Effector CD8-positive, alpha-beta T cell (primary cell): ENCODE measurements around the gene XIRP2.
"Not testable (repeated sequence)": the region's sequence is repeated elsewhere in the genome, so short reads cannot be mapped to it uniquely, and the experiment has no call there.

Source experiments
- DNase-seq: peaks from one replicate; lab custom pipeline; 2025; lab: John Stamatoyannopoulos, UW

The XIRP2 gene

DNA sequence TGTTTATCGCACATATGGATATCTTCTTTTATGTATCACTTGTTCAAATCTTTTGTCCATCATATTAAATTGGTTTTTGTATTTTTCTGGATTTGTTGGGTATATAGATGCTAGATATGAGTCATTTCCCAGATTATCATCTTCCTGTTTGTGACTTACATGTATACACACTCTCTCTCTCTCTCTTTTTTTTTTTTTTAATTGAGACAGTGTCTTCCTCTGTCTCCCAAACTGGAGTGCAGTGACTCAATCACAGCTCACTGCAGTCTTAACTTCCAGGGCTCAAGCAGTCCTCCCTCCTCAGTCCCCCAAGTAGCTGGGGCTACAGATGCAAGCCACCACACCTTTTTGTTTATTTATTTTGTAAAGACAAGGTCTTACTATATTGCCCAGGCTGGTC, 43.8 kb downstream of the XIRP2 start:
- DNase-seq, result no peak

- DNase-seq, result no peak
These were observed 46.5 kb downstream of the XIRP2 start for GRCh38 chr2:166934817-166935216.

DNA sequence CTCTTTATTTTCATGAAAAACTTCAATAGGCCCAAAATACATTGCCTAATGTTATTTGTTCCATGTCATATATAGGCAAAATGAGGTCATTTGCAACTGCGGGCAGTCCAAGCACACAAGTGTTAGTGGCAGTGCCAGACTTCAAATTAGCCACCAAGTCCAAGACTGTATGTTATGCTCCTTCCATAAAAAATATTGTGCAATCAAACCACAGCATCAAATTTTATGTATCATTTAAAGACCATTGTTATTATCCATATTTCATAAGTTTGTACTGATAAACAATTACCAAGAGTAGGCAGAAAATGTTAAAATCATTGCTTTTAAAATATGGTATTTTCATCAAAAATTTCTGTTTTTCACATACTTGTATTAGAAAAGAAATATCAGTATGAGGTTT, 54.1 kb downstream of the XIRP2 start:
- DNase-seq, result no peak

DNA sequence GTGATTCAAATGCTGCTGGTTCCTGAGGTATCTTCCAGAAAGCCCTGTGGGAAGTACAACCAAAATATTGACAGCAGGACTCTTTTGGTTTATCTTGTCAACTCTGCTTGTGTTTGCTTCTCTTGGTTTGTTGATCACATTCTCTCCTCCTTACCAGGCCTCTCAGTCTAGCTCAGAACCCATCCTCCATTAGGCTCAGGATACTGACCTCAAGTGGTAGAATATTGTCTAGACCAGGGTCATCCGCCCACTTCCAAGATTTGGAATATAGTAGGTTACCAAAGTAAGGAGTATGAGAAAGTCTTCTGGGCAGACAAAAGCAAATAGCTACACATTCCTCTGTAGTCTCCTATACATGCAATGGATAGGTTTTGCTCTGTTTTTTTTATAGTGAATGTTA, 56.6 kb downstream of the XIRP2 start:
- no peak for DNase-seq

- no peak for DNase-seq
These were observed 69.4 kb downstream of the XIRP2 start for GRCh38 chr2:166957686-166958085.

DNA sequence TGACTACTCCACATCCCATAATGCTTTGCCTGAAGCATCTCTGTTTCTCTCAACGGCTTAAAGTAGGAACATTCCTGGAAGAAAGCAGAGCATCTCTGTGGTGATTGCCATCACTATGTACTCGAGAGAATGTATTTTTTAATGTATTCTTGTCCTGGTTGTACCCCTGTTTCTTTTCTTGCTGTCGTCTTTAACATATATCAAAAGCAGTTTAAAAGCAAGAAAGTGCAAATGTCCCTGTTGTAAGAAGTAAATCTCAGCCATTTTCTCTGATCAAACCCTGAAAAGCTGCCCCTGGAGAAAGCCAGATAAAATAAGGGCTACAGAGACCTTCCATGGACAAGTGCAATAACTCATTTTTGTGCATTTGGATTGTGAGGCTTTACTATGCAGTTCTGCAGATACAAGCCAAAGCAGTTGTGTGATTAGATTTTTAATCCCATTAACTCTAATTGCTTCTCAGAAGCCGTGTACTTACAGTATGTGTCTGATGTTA, 70.8 kb downstream of the XIRP2 start:
- DNase-seq, result no peak

DNA sequence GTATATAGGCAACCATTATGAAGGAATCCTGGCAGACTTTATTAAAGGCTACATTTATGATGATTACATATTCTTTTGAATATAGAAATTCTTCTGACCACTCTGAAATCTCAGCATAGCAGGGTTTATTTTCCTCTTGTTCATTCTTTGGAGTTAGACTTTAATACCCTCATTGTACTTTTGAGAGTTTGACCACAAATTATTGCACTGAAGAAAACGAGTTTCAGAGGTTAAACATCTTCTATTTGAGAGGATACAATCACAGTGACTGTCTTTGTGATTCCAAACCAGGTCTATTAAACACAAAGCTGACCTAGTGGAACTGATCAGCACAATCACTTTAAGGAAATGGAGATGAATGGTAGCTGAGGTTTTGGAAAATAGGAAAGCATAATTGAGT, 71.3 kb downstream of the XIRP2 start:
- no peak for DNase-seq

DNA sequence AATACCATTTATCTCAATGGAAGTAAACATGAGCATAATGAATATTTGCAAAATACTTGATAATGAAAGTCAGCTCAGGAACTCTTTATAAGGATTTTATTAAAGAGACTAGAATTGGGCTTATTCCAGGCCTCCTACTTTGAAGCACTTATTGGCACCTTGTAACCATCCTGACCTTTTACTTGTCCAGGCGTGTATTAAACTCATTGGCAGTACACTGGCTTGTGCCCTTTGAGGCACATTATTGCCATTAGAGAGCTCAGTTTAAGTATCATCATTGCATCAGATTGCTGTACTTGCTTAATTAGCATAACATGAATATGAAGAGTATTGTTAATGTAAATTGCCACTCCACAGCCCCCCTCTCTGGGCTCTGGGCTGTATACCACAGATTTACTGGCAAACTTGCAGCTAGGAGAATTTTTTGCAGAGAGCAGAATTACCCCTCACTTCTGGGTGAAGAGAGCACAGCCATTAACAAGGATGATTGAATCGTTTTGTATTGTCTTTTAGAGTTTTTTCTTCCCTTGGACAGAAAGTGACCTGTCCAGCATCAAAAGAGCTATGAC, 72.5 kb downstream of the XIRP2 start:
- no peak for DNase-seq

GRCh38 chr2:166961933-166962332, 73.7 kb downstream of the XIRP2 start:
- DNase-seq, result no peak

DNA sequence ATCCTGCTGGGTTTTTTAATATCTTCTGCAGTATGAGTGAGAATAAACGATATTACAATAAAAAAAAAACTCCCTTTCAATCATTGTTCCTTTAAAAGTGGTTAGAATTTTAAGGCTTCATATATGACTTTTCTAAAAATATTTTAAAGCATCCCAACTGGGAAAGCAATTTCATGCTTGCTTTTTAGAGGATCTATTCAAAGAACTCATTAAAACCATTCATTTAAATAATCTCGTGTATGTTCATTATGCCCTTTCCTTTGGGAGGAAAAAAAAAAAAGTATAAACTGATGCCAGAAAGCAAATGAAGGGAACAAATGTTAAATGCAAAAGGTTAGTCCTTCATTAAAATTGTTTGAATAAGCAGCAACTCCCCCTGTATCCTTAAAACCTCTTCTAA, 81.2 kb downstream of the XIRP2 start:
- DNase-seq, result no peak

- DNase-seq, result no peak
These were observed 83.7 kb downstream of the XIRP2 start for GRCh38 chr2:166972002-166972401.

DNA sequence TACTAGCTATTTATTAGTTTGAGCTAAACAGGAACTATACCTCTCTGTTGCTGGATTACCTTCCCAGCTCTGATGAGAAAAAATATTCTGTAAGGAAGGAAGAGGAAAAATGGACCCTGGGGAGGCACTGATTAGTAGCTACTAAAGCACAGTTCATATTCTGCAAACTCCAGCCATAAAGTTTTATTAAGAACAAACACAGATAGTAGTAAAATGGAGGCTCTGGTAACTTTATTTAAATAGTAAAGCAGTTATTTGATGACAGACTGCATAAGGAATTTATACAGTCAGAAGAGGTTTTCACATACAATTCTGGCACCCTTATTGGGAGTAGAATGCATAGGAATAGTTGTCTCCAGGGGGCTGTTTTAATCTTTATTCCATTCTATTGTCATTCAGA, 84.1 kb downstream of the XIRP2 start:
- no peak for DNase-seq

DNA sequence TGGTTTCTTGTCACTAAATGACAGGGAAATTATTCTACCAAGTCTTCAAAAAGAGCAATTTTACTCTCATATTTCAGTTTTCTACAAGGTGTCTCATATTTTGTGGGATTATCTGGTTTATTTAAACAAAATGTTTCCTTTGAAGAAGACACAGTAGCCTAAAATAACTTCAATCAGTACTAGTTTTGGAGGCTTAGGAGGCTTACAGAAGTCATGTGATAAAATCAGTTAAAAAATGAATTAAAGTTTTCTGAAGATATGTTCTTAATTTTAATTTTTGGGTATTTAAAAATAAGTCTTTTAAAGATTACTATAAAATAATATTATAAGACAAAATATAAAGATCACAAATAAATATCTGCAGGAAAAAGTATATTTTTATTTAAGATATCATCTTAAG, 95.9 kb downstream of the XIRP2 start:
- no peak for DNase-seq

DNA sequence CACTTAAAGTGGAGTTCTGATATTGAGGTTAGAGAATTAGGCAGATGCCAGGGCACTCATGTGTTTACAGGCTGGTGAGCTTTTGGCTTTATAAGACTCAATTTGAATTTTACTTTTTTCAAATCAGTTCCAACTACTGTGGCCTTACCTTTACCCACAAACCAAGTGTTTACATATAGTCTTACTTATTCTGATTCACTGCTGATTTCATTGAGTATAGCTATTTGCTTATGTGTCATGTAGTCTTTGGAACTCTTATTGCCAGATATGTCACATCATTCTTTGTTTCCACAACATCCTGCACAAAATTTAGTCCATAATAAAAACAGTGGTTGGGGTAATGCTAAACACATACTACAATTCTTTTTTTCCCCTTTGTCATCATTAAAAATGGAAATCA, 96.5 kb downstream of the XIRP2 start:
- DNase-seq, result no peak

GRCh38 chr2:166994588-166995336, 106.5 kb downstream of the XIRP2 start:
- DNase-seq, result no peak

- no peak for DNase-seq
These were observed 108.2 kb downstream of the XIRP2 start for GRCh38 chr2:166996465-166996864.

GRCh38 chr2:167001165-167001564, 112.9 kb downstream of the XIRP2 start:
- DNase-seq, result no peak

DNA sequence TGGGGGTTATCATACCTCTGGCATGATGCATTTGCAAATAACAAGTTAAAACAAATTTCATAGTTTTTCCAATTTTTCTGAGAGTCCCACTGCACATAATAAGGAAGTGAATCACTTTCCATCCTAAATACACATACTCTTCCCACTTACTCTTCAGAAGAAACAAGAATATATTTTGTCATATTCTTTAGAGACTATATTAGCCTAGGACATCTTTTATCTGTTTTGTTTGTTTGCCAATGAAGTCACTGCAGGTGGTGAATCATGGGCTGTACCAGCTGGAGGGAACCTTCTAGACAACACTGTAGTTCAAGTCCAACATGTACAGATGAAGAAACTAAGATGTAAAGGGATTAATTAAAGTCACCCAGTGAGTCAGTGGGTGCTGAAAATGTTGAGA, 116.8 kb downstream of the XIRP2 start:
- DNase-seq, result no peak

GRCh38 chr2:167013227-167013626, 124.9 kb downstream of the XIRP2 start:
- DNase-seq, result no peak

- no peak for DNase-seq
These were observed 127.5 kb downstream of the XIRP2 start for GRCh38 chr2:167015806-167016205.

GRCh38 chr2:167017021-167017420, 128.7 kb downstream of the XIRP2 start:
- DNase-seq, result no peak

- DNase-seq, result no peak
These were observed 130.3 kb downstream of the XIRP2 start for GRCh38 chr2:167018590-167018989.

DNA sequence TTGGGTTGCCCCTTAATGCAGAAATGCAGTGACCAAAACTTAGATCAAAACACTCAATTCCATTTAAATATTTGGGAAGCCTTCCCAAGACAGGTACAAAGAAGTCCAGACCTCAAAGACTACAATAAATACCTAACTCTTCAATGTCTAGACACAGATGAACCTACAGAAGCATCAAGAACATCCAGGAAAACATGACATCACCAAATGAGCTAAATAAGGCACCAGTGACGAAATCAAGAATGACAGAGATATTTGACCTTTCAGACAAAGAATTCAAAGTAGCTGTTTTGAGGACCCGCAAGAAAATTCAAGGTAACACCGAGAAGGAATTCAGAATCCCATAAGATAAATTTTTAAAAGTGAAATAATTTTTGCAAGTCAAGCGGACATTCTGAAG, 140.2 kb downstream of the XIRP2 start:
- DNase-seq, result no peak

DNA sequence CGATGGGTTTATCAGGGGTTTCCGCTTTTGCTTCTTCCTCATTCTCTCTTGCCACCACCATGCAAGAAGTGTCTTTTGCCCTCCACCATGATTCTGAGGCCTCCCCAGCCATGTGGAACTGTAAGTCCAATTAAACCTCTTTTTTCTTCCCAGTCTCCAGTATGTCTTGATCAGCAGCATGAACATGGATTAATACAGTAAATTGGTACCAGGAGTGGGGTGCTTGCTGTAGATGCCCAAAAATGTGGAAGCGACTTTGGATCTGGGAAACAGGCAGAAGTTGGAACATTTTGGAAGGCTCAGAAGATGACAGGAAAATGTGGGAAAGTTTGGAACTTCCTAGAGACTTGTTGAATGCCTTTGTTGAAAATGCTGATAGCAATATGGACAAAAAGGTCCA, 146.7 kb downstream of the XIRP2 start:
- DNase-seq, result not testable (repeated sequence)
